HG03139 (cell line): ENCODE data around the gene ZNF804A.
"Not testable (repeated sequence)": the region's sequence is repeated elsewhere in the genome, so short reads cannot be mapped to it uniquely, and the experiment has no call there.

ENCODE experiments used
- ATAC-seq: cut with Tn5 transposase; IDR thresholded peaks from one replicate; pipeline ENCODE4 v1.9.1; 2021; ENCODE audit not compliant: unreplicated experiment

Gene ZNF804A

GRCh38 chr2:184814421-184814820, 216.1 kb downstream of the ZNF804A start:
- no peak for ATAC-seq

GRCh38 chr2:184815824-184816223, 217.5 kb downstream of the ZNF804A start:
- no peak for ATAC-seq

- no peak for ATAC-seq
Measured at GRCh38 chr2:184824597-184824996, 226.3 kb downstream of the ZNF804A start.

- no peak for ATAC-seq
Measured at GRCh38 chr2:184830531-184830930, 232.2 kb downstream of the ZNF804A start.

GRCh38 chr2:184834699-184835397, 236.5 kb downstream of the ZNF804A start:
- no peak for ATAC-seq

- no peak for ATAC-seq
Measured at GRCh38 chr2:184835398-184835715, 237.0 kb downstream of the ZNF804A start.

GRCh38 chr2:184847331-184847730, 249.0 kb downstream of the ZNF804A start:
- ATAC-seq = no peak

GRCh38 chr2:184849516-184849915, 251.2 kb downstream of the ZNF804A start:
- no peak for ATAC-seq

GRCh38 chr2:184851576-184851975, 253.2 kb downstream of the ZNF804A start:
- no peak for ATAC-seq

GRCh38 chr2:184859187-184859586, 260.9 kb downstream of the ZNF804A start:
- no peak for ATAC-seq

GRCh38 chr2:184860744-184861143, 262.4 kb downstream of the ZNF804A start:
- no peak for ATAC-seq

- no peak for ATAC-seq
Measured at GRCh38 chr2:184875212-184875611, 276.9 kb downstream of the ZNF804A start.

- ATAC-seq = no peak
Measured at GRCh38 chr2:184875911-184876310, 277.6 kb downstream of the ZNF804A start.

- ATAC-seq = no peak
Measured at GRCh38 chr2:184877909-184878308, 279.6 kb downstream of the ZNF804A start.

GRCh38 chr2:184879671-184880070, 281.3 kb downstream of the ZNF804A start:
- ATAC-seq = no peak

- ATAC-seq = not testable (repeated sequence)
Measured at GRCh38 chr2:184886585-184886984, 288.3 kb downstream of the ZNF804A start.

- ATAC-seq = no peak
Measured at GRCh38 chr2:184890311-184890710, 292.0 kb downstream of the ZNF804A start.

- no peak for ATAC-seq
Measured at GRCh38 chr2:184904991-184905390, 306.7 kb downstream of the ZNF804A start.

GRCh38 chr2:184906160-184906559, 307.8 kb downstream of the ZNF804A start:
- ATAC-seq = no peak

GRCh38 chr2:184906709-184907108, 308.4 kb downstream of the ZNF804A start:
- ATAC-seq = no peak

GRCh38 chr2:184908966-184909365, 310.6 kb downstream of the ZNF804A start:
- no peak for ATAC-seq

GRCh38 chr2:184920451-184920965, 322.2 kb downstream of the ZNF804A start:
- no peak for ATAC-seq

GRCh38 chr2:184921676-184922075, 323.3 kb downstream of the ZNF804A start:
- no peak for ATAC-seq
